Hepatocyte (in vitro differentiated cells): Measurements from ENCODE around the gene GDNF. TPM values are rescaled to one million over a fixed set of nuclear protein-coding genes. Genes with fewer than 3 reads are reported as not detected.

Experiments
- DNase-seq: peaks from one replicate; pipeline ENCODE4 v3.0.0-alpha.2; 2016; ENCODE audit warnings: low spot score
- H2AFZ ChIP-seq: fragments of 200-600 bp; sonication (generic); 2 replicates; pipeline ENCODE4 v1.6.0; 2016; ENCODE audit warnings: antibody characterized with exemption, mild to moderate bottlenecking
- H3K27ac ChIP-seq: fragments of 200-600 bp; sonication (generic); 2 replicates; pipeline ENCODE4 v1.5.1; 2016; ENCODE audit warnings: mild to moderate bottlenecking
- H3K27me3 ChIP-seq: fragments of 200-600 bp; sonication (generic); 2 replicates; pipeline ENCODE4 v1.6.1; 2016
- H3K36me3 ChIP-seq: fragments of 200-600 bp; sonication (generic); replicated peaks from 2 replicates; pipeline ENCODE4 v1.5.1; 2016; ENCODE audit warnings: low read depth; ENCODE audit not compliant: insufficient read depth
- H3K4me1 ChIP-seq: fragments of 200-600 bp; sonication (generic); 2 replicates; pipeline ENCODE4 v1.5.1; 2016; ENCODE audit warnings: mild to moderate bottlenecking, moderate library complexity; ENCODE audit not compliant: insufficient read depth
- H3K4me2 ChIP-seq: fragments of 200-600 bp; sonication (generic); 2 replicates; pipeline ENCODE4 v1.6.0; 2016
- H3K4me3 ChIP-seq: fragments of 200-600 bp; sonication (generic); 2 replicates; pipeline ENCODE4 v1.5.1; 2016; ENCODE audit warnings: mild to moderate bottlenecking
- H3K79me2 ChIP-seq: fragments of 200-600 bp; sonication (generic); 2 replicates; pipeline ENCODE4 v1.6.0; 2017; ENCODE audit warnings: mild to moderate bottlenecking
- H3K9me2 ChIP-seq: fragments of 200-600 bp; sonication (generic); replicated peaks from 2 replicates; pipeline ENCODE4 v1.6.0; 2017; ENCODE audit warnings: mild to moderate bottlenecking; ENCODE audit not compliant: insufficient read depth
- H3K9me3 ChIP-seq: fragments of 200-600 bp; sonication (generic); 2 replicates; pipeline ENCODE4 v1.5.1; 2016; ENCODE audit warnings: low read depth, mild to moderate bottlenecking
- H4K20me1 ChIP-seq: fragments of 200-600 bp; sonication (generic); 2 replicates; pipeline ENCODE4 v1.6.0; 2016; ENCODE audit warnings: mild to moderate bottlenecking; ENCODE audit not compliant: insufficient read depth, poor library complexity, severe bottlenecking
- EZH2 ChIP-seq: fragments of 200-600 bp; sonication (generic); IDR thresholded peaks from 2 replicates; pipeline ENCODE4 v1.6.1; 2016; ENCODE audit warnings: antibody characterized with exemption, mild to moderate bottlenecking, borderline replicate concordance
- EZH2phosphoT487 ChIP-seq: fragments of 200-600 bp; sonication (generic); IDR thresholded peaks from one replicate; pipeline ENCODE4 v1.6.1; 2018; ENCODE audit warnings: antibody characterized with exemption, mild to moderate bottlenecking, low read depth, moderate library complexity; ENCODE audit not compliant: unreplicated experiment, severe bottlenecking
- WGBS: methylation state at CpG from one replicate; pipeline ENCODE4 v1.1.6; 2016; ENCODE audit warnings: low lambda C conversion rate; ENCODE audit errors: missing lambda C conversion rate; 5-methylcytosine and 5-hydroxymethylcytosine counted together
- polyA plus RNA-seq: library from polyadenylated mRNA; unstranded; fragments of >200 nt; fragmentation: Nextera tagmentation; extraction: Ambion mirVana; gene quantifications from 2 replicates; pipeline ENCODE4 v1.2.1, GENCODE V29; 2016
- total RNA-seq: library from RNA; depleted of rRNA; stranded (reverse); fragments of >200 nt; gene quantifications from 2 replicates; pipeline ENCODE4 v1.2.3, GENCODE V29; 2014
- TF ChIP-seq, protein P1 (sequence below): fragments of 200-600 bp; sonication (generic); IDR thresholded peaks from 2 replicates; pipeline ENCODE4 v1.5.1; 2016; ENCODE audit warnings: antibody characterized with exemption, mild to moderate bottlenecking; ENCODE audit not compliant: poor library complexity

The GDNF gene
- total and polyA plus RNA-seq, 2 experiments from 2014 or later: 0.19 to 1.1 TPM

DNA sequence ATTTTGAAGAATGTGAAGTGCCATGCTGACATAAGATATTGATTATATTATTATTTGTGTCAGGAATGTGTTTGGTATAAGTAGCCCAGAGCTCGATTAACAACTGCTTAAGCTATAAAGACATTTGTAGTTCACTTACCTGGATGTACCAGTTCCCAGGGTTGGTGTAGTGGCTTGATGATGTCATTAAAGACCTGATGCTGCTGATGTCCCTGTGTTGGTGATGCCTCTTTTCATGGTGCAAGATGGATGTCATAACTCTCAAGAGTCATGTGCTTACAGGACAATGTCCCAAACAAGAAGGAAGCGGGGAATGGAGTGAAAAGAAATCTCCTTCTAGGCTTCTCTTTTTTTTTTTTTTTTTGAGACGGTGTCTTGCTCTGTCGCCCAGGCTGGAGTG, 11.5 kb upstream of the GDNF start:
- H3K4me3 ChIP-seq: no peak overlapping the region
- no peak overlapping the region for H3K27ac ChIP-seq
- no peaks in the 10 kb centered on the region for H3K9me2 ChIP-seq
- no peaks in the 10 kb centered on the region for H3K79me2 ChIP-seq
- H3K4me1 ChIP-seq: peaks cover 8% of the 10 kb centered on the region
- no peak overlapping the region for H3K4me2 ChIP-seq
- no peak overlapping the region for H2AFZ ChIP-seq
- TF ChIP-seq, protein P1, sequence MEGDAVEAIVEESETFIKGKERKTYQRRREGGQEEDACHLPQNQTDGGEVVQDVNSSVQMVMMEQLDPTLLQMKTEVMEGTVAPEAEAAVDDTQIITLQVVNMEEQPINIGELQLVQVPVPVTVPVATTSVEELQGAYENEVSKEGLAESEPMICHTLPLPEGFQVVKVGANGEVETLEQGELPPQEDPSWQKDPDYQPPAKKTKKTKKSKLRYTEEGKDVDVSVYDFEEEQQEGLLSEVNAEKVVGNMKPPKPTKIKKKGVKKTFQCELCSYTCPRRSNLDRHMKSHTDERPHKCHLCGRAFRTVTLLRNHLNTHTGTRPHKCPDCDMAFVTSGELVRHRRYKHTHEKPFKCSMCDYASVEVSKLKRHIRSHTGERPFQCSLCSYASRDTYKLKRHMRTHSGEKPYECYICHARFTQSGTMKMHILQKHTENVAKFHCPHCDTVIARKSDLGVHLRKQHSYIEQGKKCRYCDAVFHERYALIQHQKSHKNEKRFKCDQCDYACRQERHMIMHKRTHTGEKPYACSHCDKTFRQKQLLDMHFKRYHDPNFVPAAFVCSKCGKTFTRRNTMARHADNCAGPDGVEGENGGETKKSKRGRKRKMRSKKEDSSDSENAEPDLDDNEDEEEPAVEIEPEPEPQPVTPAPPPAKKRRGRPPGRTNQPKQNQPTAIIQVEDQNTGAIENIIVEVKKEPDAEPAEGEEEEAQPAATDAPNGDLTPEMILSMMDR: no peak
- no peak for TF ChIP-seq EZH2
- TF ChIP-seq EZH2phosphoT487: no peak
- no peaks in the 10 kb centered on the region for H4K20me1 ChIP-seq
- 90% methylated on average over 3 of the region's 4 CpGs for WGBS
- no peak for DNase-seq
- H3K27me3 ChIP-seq: no peaks in the 10 kb centered on the region
- no peaks in the 10 kb centered on the region for H3K36me3 ChIP-seq
- no peaks in the 10 kb centered on the region for H3K9me3 ChIP-seq

DNA sequence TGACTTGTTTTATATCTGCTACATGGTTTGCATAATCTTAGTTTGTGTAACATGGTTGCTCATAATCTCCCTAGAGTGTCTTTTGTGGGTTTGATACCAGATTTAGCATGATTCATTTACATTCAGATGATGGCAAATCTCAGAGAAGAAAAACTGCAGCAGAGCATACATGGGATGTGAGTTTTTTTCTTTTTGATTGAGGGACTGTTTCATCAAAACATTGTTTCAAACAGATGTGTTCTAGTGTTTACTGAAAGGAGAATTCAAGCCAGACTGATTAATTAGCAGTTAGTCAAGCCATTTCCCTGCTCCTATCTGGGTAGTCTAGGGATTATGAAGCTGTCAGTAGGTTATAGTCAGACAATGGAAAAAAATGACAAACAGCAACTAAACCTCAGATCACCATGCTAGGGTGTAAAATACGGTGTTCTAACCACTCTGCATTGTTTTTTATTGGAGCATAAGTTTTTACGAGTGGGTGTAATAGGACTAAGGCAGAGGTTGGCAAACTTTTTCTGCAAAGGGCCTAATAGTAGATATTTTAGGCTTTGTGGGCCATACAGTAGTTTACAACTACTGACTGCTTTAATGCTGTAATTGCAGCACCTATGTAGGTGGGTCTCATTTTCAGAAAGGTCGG, 10.5 kb upstream of the GDNF start:
- H3K27ac ChIP-seq: no peak overlapping the region
- H3K36me3 ChIP-seq: no peaks in the 10 kb centered on the region
- H3K4me3 ChIP-seq: no peak overlapping the region
- WGBS: 68% methylated on average over 3 of the region's 3 CpGs
- H3K79me2 ChIP-seq: no peaks in the 10 kb centered on the region
- H3K4me2 ChIP-seq: no peak overlapping the region
- TF ChIP-seq EZH2 (no peak), EZH2phosphoT487 (no peak)
- TF ChIP-seq, protein P1: no peak
- H3K9me2 ChIP-seq: no peaks in the 10 kb centered on the region
- H3K9me3 ChIP-seq: no peaks in the 10 kb centered on the region
- no peaks in the 10 kb centered on the region for H3K27me3 ChIP-seq
- no peaks in the 10 kb centered on the region for H4K20me1 ChIP-seq
- H2AFZ ChIP-seq: no peak overlapping the region
- peaks cover 8% of the 10 kb centered on the region for H3K4me1 ChIP-seq
- DNase-seq: no peak

DNA sequence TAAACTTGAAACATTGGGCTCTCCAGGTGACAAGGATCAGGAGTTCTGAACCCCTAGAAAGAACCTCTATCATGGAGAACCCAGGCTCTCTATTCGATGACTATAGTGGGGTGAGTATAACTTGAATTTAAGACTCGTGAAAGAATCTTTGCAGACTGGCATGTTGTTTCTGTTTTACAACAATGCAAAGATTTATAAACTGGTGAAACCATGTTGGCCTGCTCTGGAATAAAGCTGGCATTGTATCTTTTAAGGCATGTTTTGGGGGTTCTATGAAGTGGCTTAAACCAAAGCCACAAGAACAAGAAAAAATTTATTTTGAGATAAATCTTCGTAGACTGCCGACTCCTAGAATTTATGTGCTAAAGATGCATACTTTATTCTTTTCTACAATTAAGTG, 9.8 kb upstream of the GDNF start:
- Histone ChIP-seq H3K9me2 (no peaks in the 10 kb centered on the region), H3K79me2 (no peaks in the 10 kb centered on the region), H3K4me3 (no peak overlapping the region), H4K20me1 (no peaks in the 10 kb centered on the region), H3K9me3 (no peaks in the 10 kb centered on the region), H3K36me3 (no peaks in the 10 kb centered on the region), H3K27me3 (peaks cover 6% of the 10 kb centered on the region), H3K4me2 (no peak overlapping the region), H3K4me1 (peaks cover 8% of the 10 kb centered on the region), H3K27ac (no peak overlapping the region), H2AFZ (no peak overlapping the region)
- no peak for DNase-seq
- no peak for TF ChIP-seq EZH2phosphoT487
- TF ChIP-seq, protein P1: no peak
- TF ChIP-seq EZH2: no peak
- WGBS: 87% methylated on average over 4 of the region's 4 CpGs
